HG02981 (cell line): Measurements from ENCODE around the gene CDKN2A.
A peak's percentile ranks its signal among the peaks of the same experiment; 100 is the strongest.
"Not testable (repeated sequence)": the region's sequence is repeated elsewhere in the genome, so short reads cannot be mapped to it uniquely, and the experiment has no call there.

Experiments
- ATAC-seq: cut with Tn5 transposase; IDR thresholded peaks from one replicate; pipeline ENCODE4 v1.9.1; 2021; ENCODE audit warnings: mild to moderate bottlenecking, moderate library complexity; ENCODE audit not compliant: unreplicated experiment

CDKN2A gene

DNA sequence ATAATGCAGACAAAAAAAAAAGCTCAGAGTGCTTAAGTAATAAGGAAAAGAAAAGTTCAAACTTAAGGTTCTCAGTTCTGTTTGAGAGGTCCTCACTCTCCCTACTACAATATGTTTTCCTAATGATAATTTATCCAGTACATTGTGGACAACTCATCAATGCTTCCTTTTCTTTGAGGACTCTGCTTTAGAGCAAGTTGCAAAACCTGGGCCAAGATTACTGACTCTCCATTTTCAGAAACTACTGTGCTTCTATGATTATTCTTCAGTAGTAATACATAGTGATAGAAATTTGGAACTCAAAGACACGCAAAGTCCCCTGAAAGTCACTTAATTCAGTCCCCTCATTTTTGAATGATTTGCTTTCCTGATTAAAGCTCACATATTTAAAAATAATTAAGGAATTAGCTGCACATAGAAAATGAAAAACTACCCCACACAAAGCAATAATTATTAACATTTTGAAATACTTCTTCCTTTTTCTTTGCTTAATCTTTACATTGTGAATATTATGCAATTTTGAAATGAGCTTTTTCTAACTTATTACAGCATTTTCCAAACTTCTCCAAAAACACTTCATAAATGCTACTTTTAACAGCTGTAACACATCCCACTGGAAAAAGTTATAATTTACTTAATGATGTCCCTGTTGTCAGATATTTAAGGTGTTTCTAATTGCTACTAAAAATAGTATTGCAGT lies 11.2 kb downstream of the CDKN2A start:
- no peak for ATAC-seq

DNA sequence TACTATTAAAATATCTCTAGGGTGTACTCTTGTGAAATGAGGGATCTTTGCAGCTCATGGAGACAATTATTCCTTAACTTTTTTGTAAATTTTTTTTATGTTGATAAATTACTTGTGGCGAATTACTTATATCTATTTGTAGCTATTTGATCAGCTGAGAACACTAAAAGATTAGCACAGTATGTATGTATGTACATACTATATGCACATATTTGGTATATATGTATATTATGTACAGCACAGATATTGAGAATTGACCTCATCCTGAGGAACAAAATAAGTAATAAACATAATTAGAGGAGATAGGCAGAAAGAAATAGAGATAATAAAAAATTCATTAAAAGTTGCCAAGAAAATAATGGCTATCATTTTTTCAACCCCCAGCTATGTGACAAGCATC lies 11.8 kb downstream of the CDKN2A start:
- no peak for ATAC-seq

DNA sequence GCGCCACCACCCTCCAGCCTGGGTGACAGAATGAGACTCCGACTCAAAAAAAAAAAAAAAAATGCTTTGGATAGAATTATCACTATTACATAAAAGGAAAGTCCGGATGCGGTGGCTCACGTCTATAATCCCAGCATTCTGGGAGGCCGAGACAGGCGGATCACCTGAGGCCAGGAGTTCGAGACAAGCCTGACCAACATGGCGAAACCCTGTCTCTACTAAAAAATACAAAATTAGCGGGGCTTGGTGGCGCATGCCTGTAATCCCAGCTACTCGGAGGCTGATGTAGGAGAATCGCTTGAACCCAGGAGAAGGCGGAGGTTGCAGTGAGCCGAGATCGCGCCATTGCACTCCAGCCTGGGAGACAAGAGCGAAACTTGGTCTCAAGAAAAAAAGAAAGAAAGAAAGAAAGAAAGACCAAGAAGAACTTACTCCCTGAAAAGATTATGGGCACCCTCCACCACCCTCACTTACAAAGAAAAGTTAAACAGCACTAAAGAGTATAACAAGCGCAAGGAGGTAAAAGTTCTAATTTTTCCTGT lies 17.8 kb downstream of the CDKN2A start:
- ATAC-seq: no peak

- ATAC-seq: peak; percentile 64
Measured at GRCh38 chr9:21974722-21975409, 19.3 kb downstream of the CDKN2A start.

DNA sequence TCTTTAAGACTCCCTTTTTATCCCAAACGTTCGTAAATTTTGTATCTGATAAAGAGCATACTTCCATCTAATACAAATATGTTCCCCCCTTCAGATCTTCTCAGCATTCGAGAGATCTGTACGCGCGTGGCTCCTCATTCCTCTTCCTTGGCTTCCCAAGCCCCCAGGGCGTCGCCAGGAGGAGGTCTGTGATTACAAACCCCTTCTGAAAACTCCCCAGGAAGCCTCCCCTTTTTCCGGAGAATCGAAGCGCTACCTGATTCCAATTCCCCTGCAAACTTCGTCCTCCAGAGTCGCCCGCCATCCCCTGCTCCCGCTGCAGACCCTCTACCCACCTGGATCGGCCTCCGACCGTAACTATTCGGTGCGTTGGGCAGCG lies 19.9 kb downstream of the CDKN2A start:
- no peak for ATAC-seq

- ATAC-seq: no peak
Measured at GRCh38 chr9:21972361-21972760, 21.8 kb downstream of the CDKN2A start.

- no peak for ATAC-seq
Measured at GRCh38 chr9:21970800-21971640, 23.2 kb downstream of the CDKN2A start.

- ATAC-seq: no peak
Measured at GRCh38 chr9:21969951-21970799, 24.0 kb downstream of the CDKN2A start.

DNA sequence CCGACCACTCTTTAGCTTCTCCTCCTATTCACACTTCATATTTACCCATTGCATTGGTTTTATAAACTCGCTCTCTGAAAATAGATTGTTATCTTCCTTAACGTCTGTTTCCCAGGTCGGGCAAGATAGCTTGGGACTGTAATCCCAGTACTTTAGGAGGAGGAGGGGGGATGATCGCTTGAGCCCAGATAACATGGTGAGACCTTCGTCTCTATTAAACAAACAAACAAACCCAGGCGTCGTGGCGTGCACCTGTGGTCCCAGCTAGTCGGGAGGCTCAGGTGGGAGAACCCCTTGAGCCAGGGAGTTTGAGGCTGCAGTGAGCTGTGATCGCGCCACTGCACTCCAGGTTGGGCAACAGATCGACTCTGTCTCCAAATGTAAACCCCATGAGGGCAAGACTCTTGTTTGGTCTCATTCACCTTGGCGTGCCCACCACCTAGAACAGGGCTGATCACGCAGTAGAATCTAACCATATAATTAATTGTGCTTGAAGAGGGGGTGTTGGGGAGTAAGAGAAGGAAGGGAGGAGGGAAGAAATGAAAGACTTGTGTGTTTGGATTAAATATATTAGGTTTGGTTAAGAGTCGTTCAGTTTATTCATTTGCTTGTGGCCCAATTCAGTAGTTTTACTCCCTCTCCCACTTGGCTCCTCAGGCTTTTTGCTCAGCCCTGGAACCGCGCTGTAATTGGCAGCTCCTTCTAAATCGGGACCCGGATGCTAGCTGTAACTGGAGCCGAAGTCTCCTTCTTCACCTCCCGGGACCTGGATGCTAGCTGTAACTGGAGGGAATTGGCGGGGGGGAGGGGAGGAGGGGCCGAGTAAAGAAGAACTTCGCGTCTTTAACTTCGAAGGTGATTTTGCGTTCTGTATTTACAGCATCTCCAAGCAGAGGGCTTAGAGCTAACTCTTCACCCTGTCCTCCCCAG lies 24.9 kb downstream of the CDKN2A start:
- ATAC-seq: no peak

DNA sequence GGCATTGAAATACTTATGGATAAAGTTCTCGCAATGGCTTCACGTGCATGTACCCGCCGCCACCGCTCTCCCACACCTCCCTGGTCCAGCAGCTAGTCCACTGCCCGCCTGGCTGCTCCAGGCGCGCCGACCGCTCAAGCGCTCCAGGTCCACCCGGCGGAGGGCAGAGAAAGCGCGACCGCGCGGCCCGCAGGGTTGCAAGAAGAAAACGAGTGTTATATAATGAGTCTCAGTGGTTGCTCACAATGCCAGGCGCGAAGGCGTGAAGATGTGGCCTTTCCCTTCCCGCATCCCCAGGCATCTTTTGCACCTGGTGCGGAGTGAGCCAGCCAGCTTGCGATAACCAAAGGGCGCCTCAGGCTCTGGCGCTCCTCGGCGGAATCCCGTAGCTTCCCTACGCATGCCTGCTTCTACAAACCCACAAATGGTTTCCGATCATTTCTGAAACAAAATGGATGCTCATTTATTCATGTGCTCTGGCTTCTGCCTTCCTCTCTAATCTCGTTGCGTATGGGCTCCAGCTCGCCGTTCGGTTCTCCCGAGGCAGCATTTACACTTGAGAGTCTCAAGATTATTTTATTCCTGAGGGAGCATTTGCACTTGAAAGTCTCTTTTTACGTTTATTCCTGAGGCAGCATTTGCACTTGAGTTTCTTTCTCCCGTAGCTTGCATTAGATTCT lies 25.7 kb downstream of the CDKN2A start:
- ATAC-seq: no peak

GRCh38 chr9:21967702-21968101 lies 26.5 kb downstream of the CDKN2A start:
- no peak for ATAC-seq

DNA sequence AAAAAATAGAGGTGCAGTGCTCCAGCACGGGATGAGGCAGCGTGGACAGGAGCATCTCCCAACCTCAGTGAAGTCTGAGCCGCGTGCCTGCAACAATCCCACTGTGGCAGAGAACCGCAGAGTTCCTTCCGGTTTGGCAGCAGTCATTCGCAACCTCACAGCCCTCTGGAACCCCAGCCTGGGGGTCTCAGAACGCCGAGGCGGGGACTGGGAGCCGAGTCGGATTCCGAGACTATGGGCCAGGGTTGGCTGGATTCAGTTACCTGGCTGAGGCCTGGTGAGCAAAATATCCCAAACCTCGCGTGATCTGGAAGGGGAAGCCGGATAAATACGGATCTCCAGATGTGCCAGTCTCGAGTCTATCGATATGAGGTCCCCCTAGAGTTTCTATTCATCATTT lies 27.0 kb downstream of the CDKN2A start:
- no peak for ATAC-seq

DNA sequence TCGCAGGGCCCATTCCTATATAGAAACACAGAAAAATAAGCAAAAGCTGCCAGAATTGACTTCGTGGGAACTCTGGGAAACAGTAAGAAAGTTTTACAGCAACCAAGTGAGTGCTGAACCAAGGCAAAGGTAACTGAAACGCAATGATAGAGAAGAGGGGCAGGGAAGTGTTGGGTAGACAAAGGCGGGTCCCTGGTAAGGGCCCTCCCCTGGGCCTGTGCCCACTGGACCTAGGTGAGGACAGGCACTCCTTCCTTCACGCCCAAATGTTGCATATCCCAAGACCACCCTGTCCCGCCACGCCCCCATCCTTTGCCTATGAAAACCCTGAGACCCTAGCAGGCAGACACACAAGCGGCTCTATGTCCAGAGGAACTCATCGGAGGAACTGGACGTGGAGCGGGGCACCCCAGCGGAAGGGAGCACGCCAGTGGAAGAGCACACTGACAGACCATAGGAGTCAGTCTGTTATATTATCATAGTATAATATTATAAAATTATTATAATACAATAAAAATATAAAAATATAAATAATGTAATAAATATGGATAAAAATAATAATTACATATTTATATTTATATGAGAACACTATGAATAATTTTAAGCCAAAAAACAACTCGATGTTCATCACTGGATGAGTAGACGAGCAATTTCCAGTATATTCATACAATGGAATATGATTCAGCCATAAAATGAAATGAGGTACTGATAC lies 27.9 kb downstream of the CDKN2A start:
- no peak for ATAC-seq

DNA sequence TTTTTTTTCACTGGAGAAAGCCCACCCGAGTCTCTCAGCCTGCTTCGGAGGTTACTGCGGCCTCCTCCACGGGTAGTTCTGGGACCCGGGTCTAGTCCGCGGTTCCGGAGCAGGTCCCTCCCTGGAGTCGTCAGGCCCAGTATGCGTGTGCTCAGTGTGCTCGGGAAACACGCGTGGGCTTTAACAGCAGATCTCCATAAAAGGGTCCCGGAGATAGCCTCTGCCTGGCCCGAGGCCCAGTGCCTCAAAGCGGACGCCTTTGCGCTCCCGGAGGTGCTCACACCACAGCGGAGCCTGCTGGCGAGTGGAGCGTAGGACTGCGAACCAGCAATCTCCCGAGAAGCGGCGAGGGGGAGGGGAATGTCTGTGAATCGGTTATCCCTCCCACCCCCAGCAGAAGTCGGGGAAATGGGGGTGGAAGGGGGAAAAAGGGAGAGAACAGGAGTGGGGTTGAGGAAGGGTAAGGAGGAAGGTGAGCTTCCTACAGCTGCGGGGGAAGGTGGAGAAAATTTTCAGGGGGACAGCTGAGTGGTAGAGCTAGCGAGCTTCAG lies 28.7 kb downstream of the CDKN2A start:
- peak; percentile 73 for ATAC-seq

DNA sequence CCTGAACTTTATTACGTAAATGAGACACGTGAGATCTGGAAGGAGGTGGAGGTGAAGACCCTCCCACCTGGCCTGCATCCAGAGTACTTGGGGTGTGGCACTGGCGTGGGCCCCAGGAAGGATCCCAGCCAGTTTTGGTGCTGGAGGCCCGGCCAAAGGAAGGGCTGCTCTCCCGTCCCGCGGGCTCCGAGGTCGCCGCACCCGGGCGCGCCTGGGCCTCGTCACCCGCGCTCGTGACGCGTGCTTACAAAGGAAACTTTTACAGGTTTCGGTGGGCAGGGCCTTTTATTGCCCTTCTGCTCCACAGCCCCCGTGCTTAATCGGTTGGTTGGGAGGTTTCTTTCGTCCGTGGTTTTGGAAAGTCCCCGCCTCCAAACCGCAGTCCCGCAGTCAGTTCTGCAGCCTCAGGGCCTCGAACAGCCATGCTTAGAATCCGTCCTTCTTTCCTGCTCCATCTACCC lies 29.2 kb downstream of the CDKN2A start:
- ATAC-seq: peak; percentile 46

GRCh38 chr9:21961569-21961968 lies 32.6 kb downstream of the CDKN2A start:
- no peak for ATAC-seq

- ATAC-seq: not testable (repeated sequence)
Measured at GRCh38 chr9:21959268-21959667, 34.9 kb downstream of the CDKN2A start.

- ATAC-seq: no peak
Measured at GRCh38 chr9:21958833-21959232, 35.4 kb downstream of the CDKN2A start.
